Esophagus (tissue), 2 donors: ENCODE results near the gene DAB2. TPM values are rescaled to one million over a fixed set of nuclear protein-coding genes. Genes with fewer than 3 reads are reported as not detected.

ENCODE experiments used
- H3K27ac ChIP-seq, 2 donors: one replicate each; pipeline ENCODE4 v1.5.1; 2013; ENCODE audit warnings: low read depth in 2 of 2, mild to moderate bottlenecking in 2 of 2, inconsistent platforms in 1 of 2, low read length in 1 of 2, moderate library complexity in 1 of 2
- H3K27me3 ChIP-seq, 2 donors: one replicate each; pipeline ENCODE4 v1.6.1; 2013; ENCODE audit warnings: low read length in 2 of 2, control low read depth in 1 of 2, mild to moderate bottlenecking in 1 of 2; ENCODE audit not compliant: insufficient read depth in 2 of 2, control insufficient read depth in 1 of 2
- H3K36me3 ChIP-seq, 2 donors: one replicate each; pipeline ENCODE4 v1.6.1; 2013; ENCODE audit warnings: low read length in 1 of 2; ENCODE audit not compliant: control insufficient read depth in 2 of 2, insufficient read depth in 2 of 2
- H3K4me1 ChIP-seq, 2 donors: one replicate each; pipeline ENCODE4 v1.6.1; 2013; ENCODE audit warnings: low read length in 1 of 2; ENCODE audit not compliant: control insufficient read depth in 2 of 2, insufficient read depth in 2 of 2
- H3K4me3 ChIP-seq, 2 donors: one replicate each; pipeline ENCODE4 v1.5.1; 2013; ENCODE audit warnings: low read length in 2 of 2, mild to moderate bottlenecking in 2 of 2, low read depth in 1 of 2, moderate library complexity in 1 of 2
- H3K9me3 ChIP-seq, 2 donors: one replicate each; pipeline ENCODE4 v1.6.1; 2013; ENCODE audit warnings: mild to moderate bottlenecking in 2 of 2, low read depth in 1 of 2, low read length in 1 of 2, moderate library complexity in 1 of 2; ENCODE audit not compliant: control insufficient read depth in 2 of 2, insufficient read depth in 1 of 2
- WGBS, 2 donors: extraction: QIAGEN DNeasy Blood & Tissue Kit; methylation state at CpG; one replicate each; pipeline ENCODE4 v1.1.7; 2013; 5-methylcytosine and 5-hydroxymethylcytosine counted together
- polyA plus RNA-seq, 2 donors: library from polyadenylated mRNA; stranded (reverse); fragments of 200-250 nt; gene quantifications; one replicate each; pipeline ENCODE4 v1.2.3, GENCODE V29; 2013
- donor health status: healthy with polysubstance abuse.
- donor health status: Bipolar disorder and iron deficiency.

Gene DAB2
- polyA plus RNA-seq, 2 donors: 2.0 to 2.4 TPM

- Histone ChIP-seq H3K4me1 (no peaks in the 10 kb centered on the region), H3K27me3 (no peaks in the 10 kb centered on the region), H3K36me3 (no peaks in the 10 kb centered on the region), H3K4me3 (no peak overlapping the region), H3K27ac (no peak overlapping the region), H3K9me3 (no peaks in the 10 kb centered on the region)
- 68 to 77% methylated on average over 3 of the region's 3 CpGs for WGBS, 2 donors
These were observed 15.6 kb upstream of the DAB2 start for GRCh38 chr5:39440192-39440957.

GRCh38 chr5:39439582-39440162 is 14.9 kb upstream of the DAB2 start:
- no peaks in the 10 kb centered on the region for H3K4me1 ChIP-seq
- no peak overlapping the region for H3K4me3 ChIP-seq
- H3K9me3 ChIP-seq: no peaks in the 10 kb centered on the region
- no peaks in the 10 kb centered on the region for H3K27me3 ChIP-seq
- 73 to 85% methylated on average over 3 of the region's 3 CpGs for WGBS, 2 donors
- no peaks in the 10 kb centered on the region for H3K36me3 ChIP-seq
- H3K27ac ChIP-seq: no peak overlapping the region

GRCh38 chr5:39437467-39437866 is 12.7 kb upstream of the DAB2 start:
- Histone ChIP-seq H3K27me3 (no peaks in the 10 kb centered on the region), H3K36me3 (no peaks in the 10 kb centered on the region), H3K9me3 (no peaks in the 10 kb centered on the region), H3K4me3 (no peak overlapping the region), H3K4me1 (no peaks in the 10 kb centered on the region), H3K27ac (no peak overlapping the region)
- 28 to 31% methylated on average over 1 of the region's 1 CpG for WGBS, 2 donors

GRCh38 chr5:39433848-39434247 is 9.1 kb upstream of the DAB2 start:
- WGBS, 2 donors: 54 to 66% methylated on average over 4 of the region's 4 CpGs
- Histone ChIP-seq H3K9me3 (no peaks in the 10 kb centered on the region), H3K27ac (no peak overlapping the region), H3K4me3 (no peak overlapping the region), H3K36me3 (no peaks in the 10 kb centered on the region), H3K4me1 (no peaks in the 10 kb centered on the region), H3K27me3 (no peaks in the 10 kb centered on the region)

GRCh38 chr5:39432696-39433530 is 8.1 kb upstream of the DAB2 start:
- WGBS, 2 donors: 77 to 78% methylated on average over 12 of the region's 12 CpGs
- H3K27me3 ChIP-seq: no peaks in the 10 kb centered on the region
- H3K4me1 ChIP-seq: no peaks in the 10 kb centered on the region
- no peaks in the 10 kb centered on the region for H3K36me3 ChIP-seq
- H3K27ac ChIP-seq: no peak overlapping the region
- H3K4me3 ChIP-seq: no peak overlapping the region
- no peaks in the 10 kb centered on the region for H3K9me3 ChIP-seq

- H3K27ac ChIP-seq: no peak overlapping the region
- no peak overlapping the region for H3K4me3 ChIP-seq
- 44 to 69% methylated on average over 2 of the region's 2 CpGs for WGBS, 2 donors
- H3K9me3 ChIP-seq: no peaks in the 10 kb centered on the region
- H3K27me3 ChIP-seq: no peaks in the 10 kb centered on the region
- H3K4me1 ChIP-seq: no peaks in the 10 kb centered on the region
- H3K36me3 ChIP-seq: no peaks in the 10 kb centered on the region
These were observed 5.7 kb upstream of the DAB2 start for GRCh38 chr5:39430461-39430860.

- Histone ChIP-seq H3K27ac (no peak overlapping the region), H3K27me3 (no peaks in the 10 kb centered on the region), H3K36me3 (no peaks in the 10 kb centered on the region), H3K4me1 (no peaks in the 10 kb centered on the region), H3K9me3 (no peaks in the 10 kb centered on the region), H3K4me3 (no peak overlapping the region)
- 68 to 84% methylated on average over 4 of the region's 4 CpGs for WGBS, 2 donors
These were observed 3.9 kb upstream of the DAB2 start for GRCh38 chr5:39428640-39429039.

- no peaks in the 10 kb centered on the region for H3K27me3 ChIP-seq
- no peaks in the 10 kb centered on the region for H3K9me3 ChIP-seq
- no peak overlapping the region for H3K4me3 ChIP-seq
- H3K27ac ChIP-seq: no peak overlapping the region
- H3K4me1 ChIP-seq: no peaks in the 10 kb centered on the region
- H3K36me3 ChIP-seq: no peaks in the 10 kb centered on the region
These were observed 2.9 kb upstream of the DAB2 start for GRCh38 chr5:39427633-39428032.

- H3K4me1 ChIP-seq: no peaks in the 10 kb centered on the region
- no peaks in the 10 kb centered on the region for H3K36me3 ChIP-seq
- no peak overlapping the region for H3K27ac ChIP-seq
- no peaks in the 10 kb centered on the region for H3K9me3 ChIP-seq
- H3K27me3 ChIP-seq: no peaks in the 10 kb centered on the region
- no peak overlapping the region for H3K4me3 ChIP-seq
- WGBS, 2 donors: 21 to 26% methylated on average over 3 of the region's 3 CpGs
These were observed 2.4 kb upstream of the DAB2 start for GRCh38 chr5:39427229-39427628.
